Gastroesophageal sphincter (tissue), 3 donors: Measurements from ENCODE around the gene DENND11.

ENCODE experiments used
- POLR2A ChIP-seq, 2 donors: fragments of 450-650 bp; IDR thresholded peaks; one replicate each; pipeline ENCODE4 v1.6.1; 2017; ENCODE audit warnings: antibody characterized with exemption in 2 of 2, mild to moderate bottlenecking in 2 of 2, moderate library complexity in 1 of 2
- POLR2AphosphoS5 ChIP-seq: sonication (generic); formaldehyde crosslinking; IDR thresholded peaks from one replicate; pipeline ENCODE4 v1.6.1; 2017; ENCODE audit warnings: antibody characterized with exemption
- TF ChIP-seq, protein P1 (sequence below), 4 experiments: fragments of 200-600 bp in 2 of 4; fragments of 450-650 bp in 2 of 4; sonication (generic) in 1 of 4; IDR thresholded peaks; one replicate each; pipeline ENCODE4 v1.5.1; 2017 to 2019; ENCODE audit warnings: antibody characterized with exemption in 4 of 4, mild to moderate bottlenecking in 2 of 4, moderate library complexity in 2 of 4

- TF ChIP-seq, protein P1, sequence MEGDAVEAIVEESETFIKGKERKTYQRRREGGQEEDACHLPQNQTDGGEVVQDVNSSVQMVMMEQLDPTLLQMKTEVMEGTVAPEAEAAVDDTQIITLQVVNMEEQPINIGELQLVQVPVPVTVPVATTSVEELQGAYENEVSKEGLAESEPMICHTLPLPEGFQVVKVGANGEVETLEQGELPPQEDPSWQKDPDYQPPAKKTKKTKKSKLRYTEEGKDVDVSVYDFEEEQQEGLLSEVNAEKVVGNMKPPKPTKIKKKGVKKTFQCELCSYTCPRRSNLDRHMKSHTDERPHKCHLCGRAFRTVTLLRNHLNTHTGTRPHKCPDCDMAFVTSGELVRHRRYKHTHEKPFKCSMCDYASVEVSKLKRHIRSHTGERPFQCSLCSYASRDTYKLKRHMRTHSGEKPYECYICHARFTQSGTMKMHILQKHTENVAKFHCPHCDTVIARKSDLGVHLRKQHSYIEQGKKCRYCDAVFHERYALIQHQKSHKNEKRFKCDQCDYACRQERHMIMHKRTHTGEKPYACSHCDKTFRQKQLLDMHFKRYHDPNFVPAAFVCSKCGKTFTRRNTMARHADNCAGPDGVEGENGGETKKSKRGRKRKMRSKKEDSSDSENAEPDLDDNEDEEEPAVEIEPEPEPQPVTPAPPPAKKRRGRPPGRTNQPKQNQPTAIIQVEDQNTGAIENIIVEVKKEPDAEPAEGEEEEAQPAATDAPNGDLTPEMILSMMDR (IDR thresholded peaks at IDR 0.05) = no peak
- TF ChIP-seq POLR2A (IDR thresholded peaks at IDR 0.05) (no peak), POLR2AphosphoS5 (no peak)
These were observed 1.1 kb downstream of the DENND11 start for GRCh38 chr7:141700848-141701371.
